Lung (tissue), 12 donors: ENCODE data around the gene CACNA1E. TPM values are rescaled to one million over a fixed set of nuclear protein-coding genes. Genes with fewer than 3 reads are reported as not detected.

Experiments
- ATAC-seq: fragments of 200-7000 bp; cut with Tn5 transposase; one replicate; pipeline ENCODE4 v1.9.1; 2020; ENCODE audit warnings: moderate number of reproducible peaks; ENCODE audit not compliant: insufficient read depth, low FRiP score
- DNase-seq, 3 donors: peaks; one replicate each; pipeline ENCODE4 v3.0.0-alpha.2; 2013 to 2017
- H3K27ac ChIP-seq, 2 donors: one replicate each; pipeline ENCODE4 v1.5.1; 2013; ENCODE audit warnings: mild to moderate bottlenecking in 2 of 2, moderate library complexity in 2 of 2, control low read depth in 1 of 2, inconsistent platforms in 1 of 2, low read depth in 1 of 2, low read length in 1 of 2
- H3K27me3 ChIP-seq, 3 donors: one replicate each; pipeline ENCODE4 v1.5.1; 2013; ENCODE audit warnings: low read length in 2 of 3; ENCODE audit not compliant: control insufficient read depth in 3 of 3, insufficient read depth in 3 of 3
- H3K36me3 ChIP-seq, 4 donors: one replicate each; pipeline ENCODE4 v1.5.1; 2013; ENCODE audit warnings: low read length in 4 of 4, mild to moderate bottlenecking in 1 of 4, moderate library complexity in 1 of 4; ENCODE audit not compliant: control insufficient read depth in 4 of 4, insufficient read depth in 4 of 4
- H3K4me1 ChIP-seq, 5 donors: one replicate each; pipeline ENCODE4 v1.5.1; 2013; ENCODE audit warnings: low read length in 5 of 5, mild to moderate bottlenecking in 2 of 5, moderate library complexity in 1 of 5; ENCODE audit not compliant: control insufficient read depth in 5 of 5, insufficient read depth in 5 of 5
- H3K4me3 ChIP-seq: one replicate; pipeline ENCODE4 v1.5.1; 2013; ENCODE audit warnings: mild to moderate bottlenecking, control low read depth, moderate library complexity
- H3K9ac ChIP-seq, 2 donors: one replicate each; pipeline ENCODE4 v1.5.1; 2013; ENCODE audit warnings: low read length in 2 of 2, control low read depth in 1 of 2; ENCODE audit not compliant: insufficient read depth in 1 of 2
- H3K9me3 ChIP-seq, 4 donors: one replicate each; pipeline ENCODE4 v1.5.1; 2013; ENCODE audit warnings: low read length in 3 of 4, mild to moderate bottlenecking in 1 of 4, moderate library complexity in 1 of 4; ENCODE audit not compliant: control insufficient read depth in 4 of 4, insufficient read depth in 3 of 4
- CTCF ChIP-seq: IDR thresholded peaks from 2 replicates; pipeline ENCODE4 v1.5.1; 2012; ENCODE audit warnings: mild to moderate bottlenecking; ENCODE audit errors: control extremely low read depth, extremely low read depth
- WGBS, 2 donors: extraction: QIAGEN DNeasy Blood & Tissue Kit; methylation state at CpG; one replicate each; pipeline ENCODE4 v1.1.7; 2013; 5-methylcytosine and 5-hydroxymethylcytosine counted together
- polyA plus RNA-seq, 2 donors: library from polyadenylated mRNA; stranded (reverse); fragments of 200-250 nt; gene quantifications; one replicate each; pipeline ENCODE4 v1.2.1, GENCODE V29; 2013
- total RNA-seq, 2 donors: library from RNA; depleted of rRNA in 1 of 2; stranded (reverse); fragments of >200 nt in 1 of 2; gene quantifications; one replicate each; pipeline ENCODE4 v1.2.1, GENCODE V29; 2014 to 2021
- donor health status: control.
- donor health status: control.
- donor health status: Bipolar disorder and iron deficiency.
- donor health status: healthy.
- donor health status: DM: yes; HTN: yes; CAD: no.

CACNA1E gene
- total and polyA plus RNA-seq, 4 donors = 0.02 to 1.4 (median 0.80) TPM

- peaks cover 0 to 3% (median 0%) of the 10 kb centered on the region in 4 donors for H3K9me3 ChIP-seq
- no peak overlapping the region for H3K4me3 ChIP-seq
- DNase-seq (no peak), ATAC-seq (no peak)
- no peaks in the 10 kb centered on the region for H3K27me3 ChIP-seq
- H3K36me3 ChIP-seq = no peaks in the 10 kb centered on the region
- H3K4me1 ChIP-seq = no peaks in the 10 kb centered on the region
- no peak overlapping the region for H3K9ac ChIP-seq
- no peak for TF ChIP-seq CTCF
- H3K27ac ChIP-seq = no peak overlapping the region
- 91 to 92% methylated on average over 5 of the region's 5 CpGs for WGBS, 2 donors
These were observed 111.2 kb downstream of the CACNA1E start for GRCh38 chr1:181594553-181594952.

GRCh38 chr1:181595234-181595633, 111.9 kb downstream of the CACNA1E start:
- H3K27me3 ChIP-seq = no peaks in the 10 kb centered on the region
- TF ChIP-seq CTCF = no peak
- no peak for DNase-seq
- no peaks in the 10 kb centered on the region for H3K36me3 ChIP-seq
- no peak overlapping the region for H3K4me3 ChIP-seq
- no peak overlapping the region for H3K27ac ChIP-seq
- no peak overlapping the region for H3K9ac ChIP-seq
- peaks cover 0 to 3% (median 0%) of the 10 kb centered on the region in 4 donors for H3K9me3 ChIP-seq
- 73 to 78% methylated on average over 6 of the region's 6 CpGs for WGBS, 2 donors
- ATAC-seq = no peak
- no peaks in the 10 kb centered on the region for H3K4me1 ChIP-seq

GRCh38 chr1:181601186-181601950, 118.1 kb downstream of the CACNA1E start:
- TF ChIP-seq CTCF = no peak
- no peak for DNase-seq
- Histone ChIP-seq H3K9ac (no peak overlapping the region), H3K27ac (no peak overlapping the region), H3K4me1 (no peaks in the 10 kb centered on the region), H3K9me3 (peaks cover 0 to 5% (median 0%) of the 10 kb centered on the region in 4 donors), H3K4me3 (no peak overlapping the region), H3K27me3 (no peaks in the 10 kb centered on the region), H3K36me3 (no peaks in the 10 kb centered on the region)
- WGBS, 2 donors = 86 to 87% methylated on average over 4 of the region's 4 CpGs
- no peak for ATAC-seq
